HepG2 (cell line): ENCODE results near the gene TPD52L2. TPM values are rescaled to one million over a fixed set of nuclear protein-coding genes. Genes with fewer than 3 reads are reported as not detected.
A peak's percentile ranks its signal among the peaks of the same experiment; 100 is the strongest.
"Not testable (repeated sequence)": the region's sequence is repeated elsewhere in the genome, so short reads cannot be mapped to it uniquely, and the experiment has no call there.

Source experiments
- ATAC-seq: fragments of 200-7000 bp; cut with Tn5 transposase; 3 replicates; pipeline ENCODE4 v1.9.1; 2020; ENCODE audit warnings: mild to moderate bottlenecking, moderate library complexity
- BruUV-seq: library from RNA; stranded (reverse); fragments of 400-500 nt; replicated peaks from 2 replicates; lab custom pipeline; 2021; lab: Mats Ljungman, UMichigan
- CTCF ChIA-PET: fragments of 300-600 bp; formaldehyde crosslinking; extraction: SDS; loops from one replicate; lab custom pipeline; 2021; ENCODE audit warnings: low total read pairs, inconsistent platforms, low intra/inter-chr PET ratio; lab: Yijun Ruan, JAX
- POLR2A ChIA-PET: fragments of 350-600 bp; sonication (Branson Sonifier 250); formaldehyde crosslinking; loops from one replicate; lab custom pipeline; 2020; ENCODE audit warnings: antibody characterized with exemption, inconsistent platforms; lab: Yijun Ruan, JAX
- DNase-seq: peaks from one replicate; pipeline ENCODE4 v3.0.0-alpha.2; 2015; ENCODE audit warnings: low spot score
- FAIRE-seq: peaks from 3 replicates; lab custom pipeline; 2011; peaks lifted over from hg19 to GRCh38; lab: Jason Lieb, UNC
- H2AFZ ChIP-seq: one replicate; pipeline ENCODE4 v1.6.1; 2011; ENCODE audit warnings: low read length, inconsistent platforms
- H3K27ac ChIP-seq: fragments of 300-600 bp; 3 replicates; pipeline ENCODE4 v1.8.0; 2011; ENCODE audit warnings: mixed run types, mild to moderate bottlenecking, mixed read lengths, low read length, inconsistent platforms; ENCODE audit not compliant: insufficient read depth; ENCODE audit errors: extremely low read length
- H3K27me3 ChIP-seq, 2 experiments: fragments of 200-600 bp in 1 of 2; 2 replicates in 1 of 2; 3 replicates in 1 of 2; pipeline versions ENCODE4 v1.6.0 to v1.8.0; 2011; ENCODE audit warnings: low read length in 2 of 2, mild to moderate bottlenecking in 2 of 2, moderate library complexity in 2 of 2, inconsistent platforms in 1 of 2; ENCODE audit not compliant: insufficient read depth in 2 of 2, control insufficient read depth in 1 of 2
- H3K36me3 ChIP-seq, 2 experiments: fragments of 200-600 bp in 1 of 2; replicated peaks in 1 of 2; 2 replicates in 1 of 2; 3 replicates in 1 of 2; pipeline versions ENCODE4 v1.5.1 to v1.8.0; 2011; ENCODE audit warnings: low read length in 2 of 2, inconsistent platforms in 1 of 2; ENCODE audit not compliant: insufficient read depth in 2 of 2, control insufficient read depth in 1 of 2
- H3K4me1 ChIP-seq: 2 replicates; pipeline ENCODE4 v1.5.1; 2012; ENCODE audit warnings: low read length, inconsistent platforms; ENCODE audit not compliant: insufficient read depth
- H3K4me2 ChIP-seq: 2 replicates; pipeline ENCODE4 v1.6.0; 2011; ENCODE audit warnings: low read depth, low read length, inconsistent platforms
- H3K4me3 ChIP-seq, 3 experiments: fragments of 200-600 bp in 1 of 3; sonication (generic), shearing (Covaris generic) in 1 of 3; replicated peaks in 1 of 3; 2 replicates each; pipeline ENCODE4 v1.5.1; 2011 to 2016; ENCODE audit warnings: low read length in 3 of 3, inconsistent platforms in 2 of 3, low read depth in 2 of 3, mild to moderate bottlenecking in 2 of 3, control low read depth in 1 of 3, mixed read lengths in 1 of 3; ENCODE audit not compliant: insufficient read depth in 1 of 3
- H3K79me2 ChIP-seq: one replicate; pipeline ENCODE4 v1.6.1; 2011; ENCODE audit warnings: low read length, inconsistent platforms; ENCODE audit not compliant: insufficient read depth
- H3K9ac ChIP-seq: 2 replicates; pipeline ENCODE4 v1.6.0; 2011; ENCODE audit warnings: mild to moderate bottlenecking, low read depth, low read length, inconsistent platforms; ENCODE audit not compliant: insufficient read depth
- H3K9me3 ChIP-seq: 2 replicates; pipeline ENCODE4 v1.5.1; 2012; ENCODE audit warnings: mild to moderate bottlenecking, low read length
- H4K20me1 ChIP-seq: 2 replicates; pipeline ENCODE4 v1.6.0; 2011; ENCODE audit warnings: inconsistent platforms, mild to moderate bottlenecking, low read length, moderate library complexity; ENCODE audit not compliant: insufficient read depth
- EED ChIP-seq: sonication (generic); formaldehyde crosslinking; IDR thresholded peaks from 2 replicates; pipeline ENCODE4 v1.5.0; 2020; ENCODE audit warnings: mild to moderate bottlenecking, missing genetic modification reagents
- PRPF4 ChIP-seq: fragments of 200-400 bp; formaldehyde crosslinking; IDR thresholded peaks from 2 replicates; pipeline ENCODE4 v1.6.1; 2016; ENCODE audit warnings: low read length, low read depth; ENCODE audit not compliant: poor library complexity, severe bottlenecking
- SAP130 ChIP-seq: IDR thresholded peaks from 2 replicates; pipeline ENCODE4 v1.6.1; 2016; ENCODE audit warnings: low read depth
- YEATS4 ChIP-seq: sonication (generic); formaldehyde crosslinking; IDR thresholded peaks from 2 replicates; pipeline ENCODE4 v1.4.0; 2020; ENCODE audit warnings: missing genetic modification reagents, borderline replicate concordance
- ZNF501 ChIP-seq: sonication (generic); formaldehyde crosslinking; IDR thresholded peaks from 2 replicates; pipeline ENCODE4 v1.5.1; 2020; ENCODE audit warnings: mild to moderate bottlenecking, moderate library complexity, missing genetic modification reagents
- ZNF572 ChIP-seq: sonication (generic); formaldehyde crosslinking; IDR thresholded peaks from 2 replicates; pipeline ENCODE4 v1.5.1; 2020; ENCODE audit warnings: mild to moderate bottlenecking, missing genetic modification reagents
- WGBS: methylation state at CpG from one replicate; pipeline ENCODE4 v1.1.6; 2017; ENCODE audit warnings: low lambda C conversion rate; 5-methylcytosine and 5-hydroxymethylcytosine counted together
- in situ Hi-C: cut with HindIII; loops from 2 replicates; pipeline ENCODE4 v1.10.0; 2017; ENCODE audit warnings: low pct_unique_long_range_greater_than_20kb; ENCODE audit not compliant: extremely low pct_ligation_motif_present
- intact Hi-C: fragments of 100-400 bp; cut with micrococcal nuclease; formaldehyde crosslinking; loops from one replicate; pipeline ENCODE4 v1.10.0; 2022; ENCODE audit not compliant: unreplicated experiment
- polyA plus RNA-seq, 8 experiments: library from polyadenylated mRNA; depleted of rRNA in 3 of 8; stranded (reverse) in 7 of 8; unstranded in 1 of 8; fragments of >200 nt; fragmentation: Illumina TruSeq in 4 of 8; extraction: Trizol in 4 of 8; gene quantifications; 2 replicates each; pipeline versions ENCODE4 v1.2.1 to v1.2.3, GENCODE V29; 2011 to 2016; ENCODE audit warnings: low read depth in 4 of 8, missing spikeins in 1 of 8, mixed read lengths in 1 of 8; ENCODE audit not compliant: insufficient read depth in 1 of 8
- total RNA-seq, 5 experiments: library from RNA; depleted of rRNA; stranded (reverse); fragments of >200 nt; fragmentation: Illumina TruSeq; extraction: Trizol; gene quantifications; 2 replicates each; pipeline ENCODE4 v1.2.3, GENCODE V29; 2016; ENCODE audit warnings: low read depth in 1 of 5
- TF ChIP-seq, protein P1 (sequence below): sonication (generic); formaldehyde crosslinking; IDR thresholded peaks from 2 replicates; pipeline ENCODE4 v1.5.1; 2020; ENCODE audit warnings: mild to moderate bottlenecking, moderate library complexity, missing genetic modification reagents
- TF ChIP-seq, protein P2 (sequence below): sonication (generic); formaldehyde crosslinking; IDR thresholded peaks from 2 replicates; pipeline ENCODE4 v1.4.0; 2020; ENCODE audit warnings: mild to moderate bottlenecking, missing genetic modification reagents

Gene TPD52L2
- total and polyA plus RNA-seq, 2 of the 13 experiments (the other 11 are each of a cell fraction or from before 2014, with no cell fraction given), result 156 to 184 TPM

DNA sequence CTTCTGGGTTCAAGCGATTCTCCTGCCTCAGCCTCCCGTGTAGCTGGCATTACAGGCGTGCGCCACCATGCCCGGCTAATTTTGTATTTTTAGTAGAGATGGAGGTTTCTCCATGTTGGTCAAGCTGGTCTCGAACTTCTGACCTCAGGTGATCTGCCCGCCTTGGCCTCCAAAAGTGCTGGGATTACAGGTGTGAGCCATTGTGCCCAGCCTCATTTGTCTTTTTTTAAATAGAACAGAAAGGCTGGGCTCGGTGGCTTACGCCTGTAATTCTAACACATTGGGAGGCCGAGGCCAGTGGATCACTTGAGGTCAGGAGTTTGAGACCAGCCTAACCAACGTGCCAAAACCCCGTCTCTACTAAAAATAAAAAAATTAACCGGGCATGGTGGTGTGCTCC lies 2.0 kb downstream of the TPD52L2 start:
- 0 out of 6 replicates have a peak overlapping the region, but pooled peaks of 1 of the 3 experiments have one; percentile 96 for H3K4me3 ChIP-seq
- H2AFZ ChIP-seq, ATAC-seq, CTCF ChIA-PET, H3K27ac ChIP-seq, H4K20me1 ChIP-seq, H3K9ac ChIP-seq, DNase-seq, BruUV-seq, FAIRE-seq, H3K9me3 ChIP-seq, in situ Hi-C loops, H3K27me3 ChIP-seq: not testable (repeated sequence)
- H3K79me2 ChIP-seq, result peaks cover 48% of the 10 kb centered on the region
- 98% methylated on average over 13 of the region's 13 CpGs for WGBS
- H3K36me3 ChIP-seq, result peaks cover 14 to 41% of the 10 kb centered on the region in 2 experiments
- peak overlapping the region; percentile 30; the same call in 1 of the 2 replicates for H3K4me2 ChIP-seq
- intact Hi-C loops, result loop anchor here (10.0 kb wide), 1 partner anchor 122 kb away; no protein-coding TSS in a partner anchor
- peaks cover 42% of the 10 kb centered on the region for H3K4me1 ChIP-seq
- TF ChIP-seq, protein P1, sequence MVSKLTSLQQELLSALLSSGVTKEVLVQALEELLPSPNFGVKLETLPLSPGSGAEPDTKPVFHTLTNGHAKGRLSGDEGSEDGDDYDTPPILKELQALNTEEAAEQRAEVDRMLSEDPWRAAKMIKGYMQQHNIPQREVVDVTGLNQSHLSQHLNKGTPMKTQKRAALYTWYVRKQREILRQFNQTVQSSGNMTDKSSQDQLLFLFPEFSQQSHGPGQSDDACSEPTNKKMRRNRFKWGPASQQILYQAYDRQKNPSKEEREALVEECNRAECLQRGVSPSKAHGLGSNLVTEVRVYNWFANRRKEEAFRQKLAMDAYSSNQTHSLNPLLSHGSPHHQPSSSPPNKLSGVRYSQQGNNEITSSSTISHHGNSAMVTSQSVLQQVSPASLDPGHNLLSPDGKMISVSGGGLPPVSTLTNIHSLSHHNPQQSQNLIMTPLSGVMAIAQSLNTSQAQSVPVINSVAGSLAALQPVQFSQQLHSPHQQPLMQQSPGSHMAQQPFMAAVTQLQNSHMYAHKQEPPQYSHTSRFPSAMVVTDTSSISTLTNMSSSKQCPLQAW, result peak; percentile 33; the same call in 1 of the 2 replicates
- TF ChIP-seq PRPF4, result peak; percentile 25
- peak; percentile 63; the same call in 1 of the 2 replicates for TF ChIP-seq ZNF501 (CRISPR knock-in tag)
- 0 out of 2 replicates have a peak, but pooled peaks have one; percentile 44 for TF ChIP-seq EED
- TF ChIP-seq, protein P2, sequence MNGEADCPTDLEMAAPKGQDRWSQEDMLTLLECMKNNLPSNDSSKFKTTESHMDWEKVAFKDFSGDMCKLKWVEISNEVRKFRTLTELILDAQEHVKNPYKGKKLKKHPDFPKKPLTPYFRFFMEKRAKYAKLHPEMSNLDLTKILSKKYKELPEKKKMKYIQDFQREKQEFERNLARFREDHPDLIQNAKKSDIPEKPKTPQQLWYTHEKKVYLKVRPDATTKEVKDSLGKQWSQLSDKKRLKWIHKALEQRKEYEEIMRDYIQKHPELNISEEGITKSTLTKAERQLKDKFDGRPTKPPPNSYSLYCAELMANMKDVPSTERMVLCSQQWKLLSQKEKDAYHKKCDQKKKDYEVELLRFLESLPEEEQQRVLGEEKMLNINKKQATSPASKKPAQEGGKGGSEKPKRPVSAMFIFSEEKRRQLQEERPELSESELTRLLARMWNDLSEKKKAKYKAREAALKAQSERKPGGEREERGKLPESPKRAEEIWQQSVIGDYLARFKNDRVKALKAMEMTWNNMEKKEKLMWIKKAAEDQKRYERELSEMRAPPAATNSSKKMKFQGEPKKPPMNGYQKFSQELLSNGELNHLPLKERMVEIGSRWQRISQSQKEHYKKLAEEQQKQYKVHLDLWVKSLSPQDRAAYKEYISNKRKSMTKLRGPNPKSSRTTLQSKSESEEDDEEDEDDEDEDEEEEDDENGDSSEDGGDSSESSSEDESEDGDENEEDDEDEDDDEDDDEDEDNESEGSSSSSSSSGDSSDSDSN (CRISPR knock-in tag), result 0 out of 2 replicates have a peak, but pooled peaks have one; percentile 2
- TF ChIP-seq ZNF572 (CRISPR knock-in tag), result 0 out of 2 replicates have a peak, but pooled peaks have one; percentile 80
- TF ChIP-seq YEATS4, result 0 out of 2 replicates have a peak, but pooled peaks have one; percentile 15
- 0 out of 2 replicates have a peak, but pooled peaks have one; percentile 7 for TF ChIP-seq SAP130
- POLR2A ChIA-PET, result interaction anchor here (3.9 to 4.6 kb wide), 3 partner anchors 12 to 90 kb away, joined by 43 to 71 read pairs (median 59); partner anchors contain the start of genes DNAJC5 and UCKL1
